ENCODE results near the gene MRAS. TPM values are rescaled to one million over a fixed set of nuclear protein-coding genes. Genes with fewer than 3 reads are reported as not detected.

The MRAS gene
- total RNA-seq, 2 donors from 2014 or later: 2.2 to 4.5 TPM

GRCh38 chr3:138351151-138351550, 2.8 kb downstream of the MRAS start:
- H3K27ac ChIP-seq: no peak overlapping the region
- no peak overlapping the region for H3K9ac ChIP-seq (ENCODE audit: low read depth in 2 of 2, low read length in 2 of 2)
- no peaks in the 10 kb centered on the region for H3K9me3 ChIP-seq
- no peak for TF ChIP-seq CTCF (IDR thresholded peaks at IDR 0.05)
- intact Hi-C loops (cut with DNase I): no loop called here
- no peak for DNase-seq
- H3K4me3 ChIP-seq: no peak overlapping the region
- peaks cover 3% of the 10 kb centered on the region for H3K27me3 ChIP-seq
- H3K36me3 ChIP-seq: no peaks in the 10 kb centered on the region
- no peaks in the 10 kb centered on the region for H3K4me1 ChIP-seq

DNA sequence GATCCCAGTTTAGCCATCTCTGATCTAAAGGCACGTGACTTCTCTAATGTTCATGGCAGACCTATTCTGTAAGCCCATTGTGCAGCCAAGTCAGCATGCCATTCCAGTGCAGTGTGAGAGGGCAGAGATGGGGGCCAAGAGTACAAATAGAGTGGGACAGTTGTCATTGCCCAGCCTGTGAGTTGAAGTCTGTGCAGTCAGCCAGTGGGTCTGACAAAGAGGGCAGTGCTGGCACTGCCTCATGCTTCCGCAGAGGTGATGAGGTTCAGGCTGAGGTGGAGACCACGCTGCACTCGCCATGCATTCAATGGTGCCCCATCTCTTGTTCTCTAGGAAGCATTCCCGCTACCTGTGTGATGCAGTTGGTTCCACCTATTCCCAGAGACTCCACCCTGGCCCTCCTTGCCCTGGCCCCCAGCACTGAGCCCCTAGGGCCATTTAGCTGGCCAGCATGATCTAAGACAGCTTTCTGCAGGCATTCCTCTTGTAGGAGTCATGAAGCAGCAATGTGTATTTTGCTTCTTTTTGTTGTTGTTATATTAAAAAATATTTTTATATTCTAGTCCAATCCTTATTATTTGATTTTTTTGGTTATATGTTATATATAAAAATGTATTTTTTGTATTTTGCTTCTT, 3.7 kb downstream of the MRAS start:
- H3K4me3 ChIP-seq: no peak overlapping the region
- intact Hi-C loops (cut with DNase I): no loop called here
- no peak for DNase-seq
- H3K27me3 ChIP-seq: peaks cover 3% of the 10 kb centered on the region
- no peaks in the 10 kb centered on the region for H3K9me3 ChIP-seq
- no peak overlapping the region for H3K9ac ChIP-seq (ENCODE audit: low read depth in 2 of 2, low read length in 2 of 2)
- H3K4me1 ChIP-seq: no peaks in the 10 kb centered on the region
- no peaks in the 10 kb centered on the region for H3K36me3 ChIP-seq
- TF ChIP-seq CTCF (IDR thresholded peaks at IDR 0.05): no peak
- H3K27ac ChIP-seq: no peak overlapping the region

DNA sequence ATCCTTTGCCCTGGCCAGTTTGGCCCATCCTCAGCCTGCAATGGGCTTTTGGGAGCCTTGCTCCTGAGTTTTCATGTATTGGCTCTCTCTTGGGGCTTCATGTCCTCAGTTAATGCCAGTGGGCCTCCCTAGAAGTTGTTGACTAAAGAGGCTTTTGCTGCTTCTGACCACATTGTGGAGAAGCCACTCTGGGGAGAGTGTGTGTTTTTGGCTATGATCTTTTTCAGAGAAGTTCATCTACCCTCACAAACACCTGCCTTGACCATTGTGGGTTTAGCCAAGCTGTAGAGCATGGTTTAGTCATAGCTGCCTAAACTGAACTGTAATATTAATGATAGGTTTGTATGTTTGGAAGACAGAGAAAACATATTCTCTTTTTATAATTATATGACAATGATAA, 6.0 kb downstream of the MRAS start:
- no peak for DNase-seq
- Histone ChIP-seq H3K36me3 (no peaks in the 10 kb centered on the region), H3K9ac (ENCODE audit: low read depth in 2 of 2, low read length in 2 of 2) (no peak overlapping the region), H3K4me1 (no peaks in the 10 kb centered on the region), H3K4me3 (no peak overlapping the region), H3K9me3 (no peaks in the 10 kb centered on the region), H3K27ac (no peak overlapping the region), H3K27me3 (no peaks in the 10 kb centered on the region)
- intact Hi-C loops (cut with DNase I): no loop called here
- TF ChIP-seq CTCF (IDR thresholded peaks at IDR 0.05): no peak

DNA sequence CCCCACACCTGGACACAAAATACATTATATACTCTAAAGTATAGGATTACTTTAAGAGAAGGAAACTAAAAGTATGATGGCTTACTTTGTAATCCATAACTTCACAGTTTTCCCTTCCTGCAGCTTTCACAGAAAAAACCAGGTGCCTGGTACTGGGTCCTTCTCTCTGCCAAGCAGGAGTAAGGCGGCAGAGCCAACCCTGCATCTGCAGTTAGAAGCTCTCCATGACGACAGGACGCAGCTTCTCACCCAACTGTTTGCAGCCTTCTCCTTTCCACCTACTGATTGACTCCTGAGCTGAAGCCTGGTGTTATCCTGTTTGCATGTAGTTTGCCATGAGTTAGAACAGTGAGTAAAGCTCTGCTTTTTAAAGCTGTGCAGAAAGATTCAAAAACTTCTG, 6.7 kb downstream of the MRAS start:
- intact Hi-C loops (cut with DNase I): no loop called here

DNA sequence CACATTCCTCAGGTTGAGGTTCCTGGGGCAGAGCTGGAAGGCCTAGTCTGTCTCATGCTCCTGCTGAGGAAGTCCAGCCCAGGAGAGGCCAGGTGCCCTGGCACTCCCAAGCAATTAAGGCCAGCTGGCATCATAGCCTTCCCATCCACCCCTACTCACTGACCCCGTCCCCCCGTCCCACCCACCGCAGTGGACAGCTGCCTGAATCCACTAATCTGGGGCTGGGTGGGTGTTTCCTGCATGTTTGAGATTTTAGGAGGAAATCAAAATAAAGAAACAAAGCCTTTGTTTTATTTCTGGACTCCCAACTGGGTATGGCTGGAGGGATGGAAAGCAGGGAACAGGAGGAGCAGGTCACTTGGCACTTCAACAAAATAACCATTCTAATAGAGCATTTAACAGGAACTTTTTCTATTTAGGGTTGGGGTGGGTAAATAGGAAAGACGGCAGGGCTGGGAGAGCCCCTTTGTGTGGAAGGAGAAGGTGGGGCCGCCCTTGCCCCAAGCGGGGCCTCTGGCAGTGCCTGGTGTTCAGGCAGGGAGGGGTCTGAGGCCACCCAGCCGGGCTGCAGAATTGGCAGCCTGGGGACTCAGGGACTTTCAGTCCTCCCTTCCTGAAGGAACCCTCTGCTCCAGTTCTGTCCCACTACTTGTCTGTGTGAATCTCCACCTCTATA, 8.5 kb downstream of the MRAS start:
- H3K36me3 ChIP-seq: no peaks in the 10 kb centered on the region
- intact Hi-C loops (cut with DNase I): no loop called here
- H3K9me3 ChIP-seq: no peaks in the 10 kb centered on the region
- no peak overlapping the region for H3K4me3 ChIP-seq
- no peak for DNase-seq
- H3K27me3 ChIP-seq: no peaks in the 10 kb centered on the region
- H3K4me1 ChIP-seq: no peaks in the 10 kb centered on the region
- H3K27ac ChIP-seq: no peak overlapping the region
- no peak overlapping the region for H3K9ac ChIP-seq (ENCODE audit: low read depth in 2 of 2, low read length in 2 of 2)
- TF ChIP-seq CTCF (IDR thresholded peaks at IDR 0.05): no peak

More for the DNA sequence above, 6.7 kb downstream of the MRAS start:
- Histone ChIP-seq H3K4me1 (no peaks in the 10 kb centered on the region), H3K9ac (ENCODE audit: low read depth in 2 of 2, low read length in 2 of 2) (no peak overlapping the region), H3K9me3 (no peaks in the 10 kb centered on the region), H3K27me3 (no peaks in the 10 kb centered on the region), H3K36me3 (no peaks in the 10 kb centered on the region), H3K4me3 (no peak overlapping the region), H3K27ac (no peak overlapping the region)
- TF ChIP-seq CTCF (IDR thresholded peaks at IDR 0.05): no peak
- no peak for DNase-seq
